Neural progenitor cell (in vitro differentiated cells): Measurements from ENCODE around the gene MBOAT1. TPM values are rescaled to one million over a fixed set of nuclear protein-coding genes. Genes with fewer than 3 reads are reported as not detected.

Source experiments
- DNase-seq: peaks from one replicate; pipeline ENCODE4 v3.0.0-alpha.2; 2016; ENCODE audit warnings: low spot score
- H2AFZ ChIP-seq: fragments of 200-600 bp; sonication (generic); replicated peaks from 2 replicates; pipeline ENCODE4 v1.6.1; 2016; ENCODE audit warnings: antibody characterized with exemption
- H3F3A ChIP-seq: fragments of 200-600 bp; sonication (generic); 2 replicates; pipeline ENCODE4 v1.6.1; 2016; ENCODE audit warnings: antibody characterized with exemption, low read depth
- H3K27ac ChIP-seq: fragments of 200-600 bp; sonication (generic); 2 replicates; pipeline ENCODE4 v1.5.1; 2016; ENCODE audit warnings: mild to moderate bottlenecking
- H3K27me3 ChIP-seq: fragments of 200-600 bp; sonication (generic); 2 replicates; pipeline ENCODE4 v1.6.1; 2016; ENCODE audit warnings: mild to moderate bottlenecking, moderate library complexity
- H3K36me3 ChIP-seq: fragments of 200-600 bp; sonication (generic); 2 replicates; pipeline ENCODE4 v1.5.1; 2016
- H3K4me1 ChIP-seq: fragments of 200-600 bp; sonication (generic); 2 replicates; pipeline ENCODE4 v1.6.1; 2016; ENCODE audit warnings: mixed run types
- H3K4me2 ChIP-seq: fragments of 200-600 bp; sonication (generic); 2 replicates; pipeline ENCODE4 v1.6.1; 2016
- H3K4me3 ChIP-seq: fragments of 200-600 bp; sonication (generic); 2 replicates; pipeline ENCODE4 v1.5.1; 2016
- H3K79me2 ChIP-seq: fragments of 200-600 bp; sonication (generic); 2 replicates; pipeline ENCODE4 v1.6.1; 2016; ENCODE audit warnings: low read depth
- H3K9ac ChIP-seq: fragments of 200-600 bp; sonication (generic); 2 replicates; pipeline ENCODE4 v1.6.1; 2016
- H3K9me3 ChIP-seq: fragments of 200-600 bp; sonication (generic); 2 replicates; pipeline ENCODE4 v1.5.1; 2016; ENCODE audit warnings: low read depth
- H4K20me1 ChIP-seq: fragments of 200-600 bp; sonication (generic); 2 replicates; pipeline ENCODE4 v1.6.1; 2016; ENCODE audit warnings: low read depth
- H3K27ac Mint-ChIP-seq: 3 replicates; pipeline ENCODE4 v1.8.0; 2021; ENCODE audit warnings: mixed read lengths
- H3K27me3 Mint-ChIP-seq: 2 replicates; pipeline ENCODE4 v1.8.0; 2022; ENCODE audit warnings: low read depth, mild to moderate bottlenecking, inconsistent platforms, moderate library complexity, mixed read lengths; ENCODE audit not compliant: insufficient read depth
- H3K36me3 Mint-ChIP-seq: 3 replicates; pipeline ENCODE4 v1.8.0; 2021; ENCODE audit warnings: mixed read lengths
- H3K4me1 Mint-ChIP-seq: 3 replicates; pipeline ENCODE4 v1.8.0; 2021; ENCODE audit warnings: mixed read lengths
- H3K4me3 Mint-ChIP-seq: 3 replicates; pipeline ENCODE4 v1.8.0; 2021; ENCODE audit warnings: mild to moderate bottlenecking, moderate library complexity, mixed read lengths
- H3K9me3 Mint-ChIP-seq: 3 replicates; pipeline ENCODE4 v1.8.0; 2020; ENCODE audit warnings: mixed read lengths
- CTCF ChIP-seq: fragments of 200-600 bp; sonication (generic); IDR thresholded peaks from 2 replicates; pipeline ENCODE4 v1.5.1; 2017; ENCODE audit warnings: antibody characterized with exemption, mild to moderate bottlenecking
- EZH2 ChIP-seq: fragments of 200-600 bp; sonication (generic); IDR thresholded peaks from 2 replicates; pipeline ENCODE4 v1.6.1; 2017; ENCODE audit warnings: antibody characterized with exemption, mild to moderate bottlenecking, moderate library complexity
- EZH2phosphoT487 ChIP-seq: fragments of 200-600 bp; sonication (generic); IDR thresholded peaks from 2 replicates; pipeline ENCODE4 v1.6.1; 2017; ENCODE audit warnings: antibody characterized with exemption
- total RNA-seq: library from RNA; depleted of rRNA; stranded (reverse); fragments of >200 nt; gene quantifications from 2 replicates; pipeline ENCODE4 v1.2.3, GENCODE V29; 2015; ENCODE audit warnings: low replicate concordance

Gene MBOAT1
- total RNA-seq, 1 donor from 2014 or later = 0.45 TPM

GRCh38 chr6:20058912-20059311 lies 153.4 kb downstream of the MBOAT1 start:
- Mint-ChIP-seq H3K4me1 (peaks cover 4% of the 10 kb centered on the region), H3K4me3 (no peak overlapping the region), H3K27ac (no peak overlapping the region), H3K27me3 (no peaks in the 10 kb centered on the region), H3K9me3 (no peaks in the 10 kb centered on the region), H3K36me3 (no peaks in the 10 kb centered on the region)
- TF ChIP-seq CTCF (no peak), EZH2phosphoT487 (no peak), EZH2 (no peak)
- Histone ChIP-seq H3K27me3 (no peaks in the 10 kb centered on the region), H3K36me3 (no peaks in the 10 kb centered on the region), H2AFZ (peak overlapping the region; percentile 10), H4K20me1 (no peaks in the 10 kb centered on the region), H3K27ac (no peak overlapping the region), H3K9ac (no peak overlapping the region), H3K9me3 (no peaks in the 10 kb centered on the region), H3F3A (no peaks in the 10 kb centered on the region), H3K79me2 (no peaks in the 10 kb centered on the region), H3K4me3 (no peak overlapping the region), H3K4me2 (no peak overlapping the region), H3K4me1 (no peaks in the 10 kb centered on the region)
- no peak for DNase-seq

- DNase-seq = no peak
- no peak overlapping the region for H3K4me3 Mint-ChIP-seq
- no peaks in the 10 kb centered on the region for H3K9me3 Mint-ChIP-seq
- TF ChIP-seq EZH2 (no peak), CTCF (no peak), EZH2phosphoT487 (no peak)
- Histone ChIP-seq H3K4me3 (no peak overlapping the region), H4K20me1 (no peaks in the 10 kb centered on the region), H3K9me3 (no peaks in the 10 kb centered on the region), H3F3A (no peaks in the 10 kb centered on the region), H2AFZ (no peak overlapping the region), H3K4me2 (no peak overlapping the region), H3K36me3 (no peaks in the 10 kb centered on the region), H3K27ac (no peak overlapping the region), H3K27me3 (no peaks in the 10 kb centered on the region), H3K9ac (no peak overlapping the region), H3K79me2 (no peaks in the 10 kb centered on the region), H3K4me1 (no peaks in the 10 kb centered on the region)
- no peaks in the 10 kb centered on the region for H3K27me3 Mint-ChIP-seq
- H3K36me3 Mint-ChIP-seq = no peaks in the 10 kb centered on the region
- peaks cover 4% of the 10 kb centered on the region for H3K4me1 Mint-ChIP-seq
- no peak overlapping the region for H3K27ac Mint-ChIP-seq
Measured at GRCh38 chr6:20058121-20058905, 154.0 kb downstream of the MBOAT1 start.

GRCh38 chr6:20056350-20056992 lies 155.8 kb downstream of the MBOAT1 start:
- peak; percentile 79 for DNase-seq
- Histone ChIP-seq H3K27me3 (no peaks in the 10 kb centered on the region), H3K36me3 (no peaks in the 10 kb centered on the region), H2AFZ (peak overlapping the region; percentile 71), H4K20me1 (no peaks in the 10 kb centered on the region), H3K79me2 (no peaks in the 10 kb centered on the region), H3K4me2 (no peak overlapping the region), H3K4me3 (no peak overlapping the region), H3F3A (no peaks in the 10 kb centered on the region), H3K9ac (no peak overlapping the region), H3K4me1 (no peaks in the 10 kb centered on the region), H3K9me3 (no peaks in the 10 kb centered on the region), H3K27ac (no peak overlapping the region)
- H3K4me1 Mint-ChIP-seq = peaks cover 4% of the 10 kb centered on the region
- TF ChIP-seq CTCF (peak; percentile 81), EZH2 (no peak)
- peak overlapping the region; percentile 16 for H3K27ac Mint-ChIP-seq
- H3K9me3 Mint-ChIP-seq = no peaks in the 10 kb centered on the region
- H3K27me3 Mint-ChIP-seq = peaks cover 2% of the 10 kb centered on the region
- H3K36me3 Mint-ChIP-seq = no peaks in the 10 kb centered on the region
- H3K4me3 Mint-ChIP-seq = no peak overlapping the region
